Gastrocnemius medialis (tissue), 4 donors: ENCODE results near the gene TTLL8. TPM values are rescaled to one million over a fixed set of nuclear protein-coding genes. Genes with fewer than 3 reads are reported as not detected.

ENCODE experiments used
- ATAC-seq, 2 donors: fragments of 150-250 bp; one replicate each; pipeline ENCODE4 v1.9.1; 2016
- DNase-seq, 2 donors: peaks; one replicate each; pipeline ENCODE4 v3.0.0-alpha.2; 2019
- H3K27ac ChIP-seq, 4 donors: fragments of 200-600 bp; sonication (generic); 1 replicate in 1 of 4; 2 replicates in 3 of 4; pipeline ENCODE4 v1.5.1; 2016 to 2018; ENCODE audit warnings: mild to moderate bottlenecking in 2 of 4, moderate library complexity in 1 of 4
- H3K27me3 ChIP-seq, 3 donors: fragments of 200-600 bp; sonication (generic) in 2 of 3; 1 replicate in 1 of 3; 2 replicates in 2 of 3; pipeline versions ENCODE4 v1.5.1 to v1.6.0; 2016 to 2019; ENCODE audit warnings: mild to moderate bottlenecking in 1 of 3, moderate library complexity in 1 of 3
- H3K36me3 ChIP-seq, 2 donors: fragments of 200-600 bp; sonication (generic) in 1 of 2; one replicate each; pipeline ENCODE4 v1.5.1; 2017 to 2018
- H3K4me1 ChIP-seq, 2 donors: fragments of 200-600 bp; sonication (generic) in 1 of 2; one replicate each; pipeline ENCODE4 v1.5.1; 2016 to 2017; ENCODE audit warnings: mild to moderate bottlenecking in 2 of 2
- H3K4me3 ChIP-seq, 4 donors: fragments of 200-600 bp; sonication (generic) in 3 of 4; 1 replicate in 1 of 4; 2 replicates in 3 of 4; pipeline ENCODE4 v1.5.1; 2016 to 2019; ENCODE audit warnings: mild to moderate bottlenecking in 2 of 4
- H3K9me3 ChIP-seq, 3 donors: fragments of 200-600 bp; sonication (generic) in 2 of 3; 1 replicate in 1 of 3; 2 replicates in 2 of 3; pipeline ENCODE4 v1.5.1; 2016 to 2019
- POLR2A ChIP-seq, 2 donors: fragments of 450-650 bp; IDR thresholded peaks; one replicate each; pipeline ENCODE4 v1.6.1; 2017; ENCODE audit warnings: antibody characterized with exemption in 2 of 2, mild to moderate bottlenecking in 2 of 2, moderate library complexity in 2 of 2
- in situ Hi-C, 4 donors: fragments of 200-750 bp; cut with MboI; loops; one replicate each; pipeline versions ENCODE4 v1.15.0 to v1.8.0; 2017; ENCODE audit warnings: low sequenced_read_pairs in 4 of 4
- intact Hi-C: fragments of 100-400 bp; cut with DNase I; formaldehyde crosslinking; loops from one replicate; pipeline ENCODE4 v1.15.1; 2023; ENCODE audit warnings: low total_unique reads
- total RNA-seq, 4 donors: library from RNA; depleted of rRNA; stranded (reverse); fragments of >200 nt; gene quantifications; one replicate each; pipeline versions ENCODE4 v1.1.0 to v1.2.3, GENCODE V29; 2016
- TF ChIP-seq, protein P1 (sequence below), 5 experiments: fragments of 450-650 bp in 3 of 5; fragments of 200-600 bp in 2 of 5; sonication (generic) in 2 of 5; IDR thresholded peaks in 4 of 5; conservative IDR thresholded peaks in 1 of 5; 1 replicate in 4 of 5; 2 replicates in 1 of 5; pipeline ENCODE4 v1.5.1; 2016 to 2019; ENCODE audit warnings: antibody characterized with exemption in 5 of 5, mild to moderate bottlenecking in 3 of 5, moderate library complexity in 3 of 5

The TTLL8 gene
- total RNA-seq, 4 donors from 2014 or later = not detected

DNA sequence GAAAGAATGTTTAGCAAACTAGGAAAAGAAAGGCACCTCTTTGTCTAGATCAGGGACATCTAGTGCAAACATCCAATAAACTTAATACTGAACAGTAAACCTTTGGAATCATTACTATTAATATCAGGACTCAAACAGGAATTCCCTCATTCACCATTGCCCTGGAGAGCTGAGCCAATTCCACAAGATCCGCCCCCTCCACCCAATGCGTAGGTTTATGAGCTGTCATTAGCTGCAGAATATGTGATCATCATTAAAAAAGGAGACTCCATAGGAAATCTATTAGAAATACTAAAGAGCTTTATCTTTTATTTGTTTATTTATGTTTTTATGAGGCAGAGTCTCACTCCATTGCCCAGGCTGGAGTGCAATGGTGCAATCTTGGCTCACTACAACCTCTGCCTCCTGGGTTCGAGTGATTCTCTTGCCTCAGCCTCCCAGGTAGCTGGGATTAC, 51.0 kb downstream of the TTLL8 start:
- no peaks in the 10 kb centered on the region for H3K4me1 ChIP-seq
- no peaks in the 10 kb centered on the region for H3K36me3 ChIP-seq
- no peak overlapping the region for H3K4me3 ChIP-seq
- no peak for TF ChIP-seq POLR2A (IDR thresholded peaks at IDR 0.05)
- TF ChIP-seq, protein P1, sequence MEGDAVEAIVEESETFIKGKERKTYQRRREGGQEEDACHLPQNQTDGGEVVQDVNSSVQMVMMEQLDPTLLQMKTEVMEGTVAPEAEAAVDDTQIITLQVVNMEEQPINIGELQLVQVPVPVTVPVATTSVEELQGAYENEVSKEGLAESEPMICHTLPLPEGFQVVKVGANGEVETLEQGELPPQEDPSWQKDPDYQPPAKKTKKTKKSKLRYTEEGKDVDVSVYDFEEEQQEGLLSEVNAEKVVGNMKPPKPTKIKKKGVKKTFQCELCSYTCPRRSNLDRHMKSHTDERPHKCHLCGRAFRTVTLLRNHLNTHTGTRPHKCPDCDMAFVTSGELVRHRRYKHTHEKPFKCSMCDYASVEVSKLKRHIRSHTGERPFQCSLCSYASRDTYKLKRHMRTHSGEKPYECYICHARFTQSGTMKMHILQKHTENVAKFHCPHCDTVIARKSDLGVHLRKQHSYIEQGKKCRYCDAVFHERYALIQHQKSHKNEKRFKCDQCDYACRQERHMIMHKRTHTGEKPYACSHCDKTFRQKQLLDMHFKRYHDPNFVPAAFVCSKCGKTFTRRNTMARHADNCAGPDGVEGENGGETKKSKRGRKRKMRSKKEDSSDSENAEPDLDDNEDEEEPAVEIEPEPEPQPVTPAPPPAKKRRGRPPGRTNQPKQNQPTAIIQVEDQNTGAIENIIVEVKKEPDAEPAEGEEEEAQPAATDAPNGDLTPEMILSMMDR (IDR thresholded peaks at IDR 0.05 in 4 of 5, conservative IDR thresholded peaks at IDR 0.05 in 1 of 5) = no peak
- no peaks in the 10 kb centered on the region for H3K9me3 ChIP-seq
- ATAC-seq (no peak), DNase-seq (no peak)
- no peak overlapping the region for H3K27ac ChIP-seq
- intact Hi-C loops = no loop called here
- H3K27me3 ChIP-seq = peaks cover 22 to 27% (median 26%) of the 10 kb centered on the region in 3 donors
- in situ Hi-C loops = no loop called here

DNA sequence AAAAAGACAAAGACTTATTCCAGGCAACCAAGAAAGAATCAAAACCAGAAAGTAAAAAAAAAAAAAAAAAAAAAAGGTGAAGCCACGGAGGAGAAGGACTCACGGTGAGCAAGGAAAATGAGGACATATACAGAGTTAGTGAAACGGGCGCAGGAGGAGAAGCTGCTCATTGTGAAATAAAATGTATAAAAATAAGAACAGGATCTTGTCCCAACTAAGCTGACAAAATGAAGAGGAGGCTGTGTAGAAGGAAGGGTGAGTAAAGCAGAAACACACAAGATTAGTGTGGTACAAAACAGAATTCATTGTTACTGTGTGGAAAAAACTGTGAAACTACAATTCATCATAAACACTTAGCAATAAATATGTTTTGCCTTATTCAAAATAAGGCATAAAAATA, 53.2 kb downstream of the TTLL8 start:
- Histone ChIP-seq H3K36me3 (no peaks in the 10 kb centered on the region), H3K9me3 (no peaks in the 10 kb centered on the region), H3K27ac (no peak overlapping the region), H3K4me3 (no peak overlapping the region), H3K4me1 (no peaks in the 10 kb centered on the region), H3K27me3 (peaks cover 3 to 19% (median 15%) of the 10 kb centered on the region in 3 donors)
- ATAC-seq (no peak), DNase-seq (no peak)
- intact Hi-C loops = no loop called here
- in situ Hi-C loops = no loop called here
- TF ChIP-seq POLR2A (IDR thresholded peaks at IDR 0.05) = no peak
- TF ChIP-seq, protein P1 (IDR thresholded peaks at IDR 0.05 in 4 of 5, conservative IDR thresholded peaks at IDR 0.05 in 1 of 5) = no peak

DNA sequence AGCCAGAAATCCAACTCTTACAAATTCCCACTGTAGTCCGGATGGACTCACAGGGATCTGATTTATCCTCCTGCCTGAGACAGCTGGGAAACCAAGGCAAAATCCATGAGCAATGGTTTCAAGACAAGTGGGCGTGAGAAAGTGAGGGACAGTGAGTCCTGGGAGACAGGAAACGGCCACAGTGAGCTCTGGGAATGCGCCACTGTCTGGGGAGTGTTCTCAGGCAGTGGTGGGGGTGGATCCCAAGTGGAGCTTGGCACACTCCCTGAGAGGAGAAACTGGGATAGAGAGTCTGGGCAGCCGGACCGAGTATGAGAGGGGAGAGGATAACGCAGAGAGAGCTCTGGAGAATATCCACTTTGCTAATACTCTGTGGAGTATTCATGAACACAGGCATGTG, 55.3 kb downstream of the TTLL8 start:
- no peak overlapping the region for H3K27ac ChIP-seq
- no peaks in the 10 kb centered on the region for H3K9me3 ChIP-seq
- in situ Hi-C loops (no loop called here), intact Hi-C loops (no loop called here)
- peaks cover 0 to 25% (median 19%) of the 10 kb centered on the region in 3 donors for H3K27me3 ChIP-seq
- no peak for TF ChIP-seq POLR2A (IDR thresholded peaks at IDR 0.05)
- TF ChIP-seq, protein P1 (IDR thresholded peaks at IDR 0.05 in 4 of 5, conservative IDR thresholded peaks at IDR 0.05 in 1 of 5) = no peak
- DNase-seq (no peak), ATAC-seq (no peak)
- H3K36me3 ChIP-seq = no peaks in the 10 kb centered on the region
- no peak overlapping the region for H3K4me3 ChIP-seq
- H3K4me1 ChIP-seq = no peaks in the 10 kb centered on the region

DNA sequence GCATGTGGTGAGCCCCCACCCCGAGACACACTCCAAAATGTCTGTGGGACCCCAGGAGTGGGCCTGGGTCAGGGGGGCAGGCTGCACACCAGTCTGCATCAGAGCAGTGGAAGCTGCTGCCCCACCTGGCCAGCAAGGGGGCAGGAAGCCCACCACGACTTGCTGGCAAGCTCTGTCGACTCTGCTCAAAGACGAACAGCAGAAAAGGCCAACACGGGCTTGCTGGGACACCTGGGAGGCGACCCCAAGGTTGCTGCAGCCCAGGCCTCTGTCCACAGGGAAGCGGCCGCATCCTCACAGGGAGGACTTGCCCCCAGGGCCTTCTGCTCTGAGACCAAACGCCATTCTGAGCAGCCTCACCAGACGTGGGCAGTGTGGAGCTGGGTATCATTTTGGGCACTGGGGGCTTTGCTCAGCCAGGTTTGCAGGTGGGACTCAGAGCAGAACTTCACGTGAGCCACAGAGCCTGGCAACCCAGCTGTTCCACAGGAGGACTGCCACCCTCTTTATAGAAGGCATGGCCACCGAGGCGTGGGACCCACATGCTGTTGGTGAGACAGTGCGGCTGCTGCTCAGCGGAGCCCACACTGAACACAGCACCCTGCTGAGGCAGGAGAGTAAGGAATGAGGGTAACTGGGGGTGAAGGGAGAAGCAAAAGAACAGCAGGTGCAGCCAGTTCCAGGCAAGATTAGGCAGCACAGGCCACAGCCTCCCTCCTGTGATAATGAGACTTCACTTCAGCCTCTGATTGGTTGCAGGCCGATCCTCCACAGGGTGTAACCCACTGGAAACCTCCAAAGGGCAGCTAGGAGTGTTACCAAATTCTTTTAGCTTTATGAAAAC, 56.5 kb downstream of the TTLL8 start:
- DNase-seq (no peak), ATAC-seq (no peak)
- H3K9me3 ChIP-seq = no peaks in the 10 kb centered on the region
- H3K27me3 ChIP-seq = peaks cover 0 to 25% (median 19%) of the 10 kb centered on the region in 3 donors
- no peak overlapping the region for H3K4me3 ChIP-seq
- in situ Hi-C loops (no loop called here), intact Hi-C loops (no loop called here)
- no peak overlapping the region for H3K27ac ChIP-seq
- no peaks in the 10 kb centered on the region for H3K4me1 ChIP-seq
- TF ChIP-seq, protein P1 (IDR thresholded peaks at IDR 0.05 in 4 of 5, conservative IDR thresholded peaks at IDR 0.05 in 1 of 5) = no peak
- TF ChIP-seq POLR2A (IDR thresholded peaks at IDR 0.05) = no peak
- H3K36me3 ChIP-seq = no peaks in the 10 kb centered on the region
